Tibial nerve (tissue), 3 donors: Measurements from ENCODE around the gene ATF7.
"Not testable (repeated sequence)": the region's sequence is repeated elsewhere in the genome, so short reads cannot be mapped to it uniquely, and the experiment has no call there.

Experiments
- EP300 ChIP-seq, 2 donors: sonication (generic); formaldehyde crosslinking; IDR thresholded peaks; one replicate each; pipeline ENCODE4 v1.6.1; 2017; ENCODE audit warnings: antibody characterized with exemption in 2 of 2, mild to moderate bottlenecking in 1 of 2
- POLR2A ChIP-seq, 2 donors: fragments of 450-650 bp; IDR thresholded peaks; one replicate each; pipeline ENCODE4 v1.6.1; 2017; ENCODE audit warnings: antibody characterized with exemption in 2 of 2, mild to moderate bottlenecking in 2 of 2, moderate library complexity in 2 of 2

GRCh38 chr12:53598971-53599370 is 27.2 kb downstream of the ATF7 start:
- not testable (repeated sequence) for TF ChIP-seq EP300, POLR2A (IDR thresholded peaks at IDR 0.05)
